MM.1S (cell line): Measurements from ENCODE around the gene ANXA8.

Experiments
- DNase-seq: peaks from one replicate; pipeline ENCODE4 v3.0.0-alpha.2; 2015
- H2AFZ ChIP-seq: fragments of 300-600 bp; sonication (generic); 2 replicates; pipeline ENCODE4 v1.6.0; 2016; ENCODE audit warnings: antibody characterized with exemption, low read length
- H3F3A ChIP-seq: fragments of 300-600 bp; sonication (generic); 2 replicates; pipeline ENCODE4 v1.6.1; 2016; ENCODE audit warnings: mild to moderate bottlenecking, antibody characterized with exemption, low read length, moderate library complexity, mixed read lengths; ENCODE audit not compliant: insufficient read depth
- H3K27ac ChIP-seq: fragments of 300-600 bp; sonication (generic); 2 replicates; pipeline ENCODE4 v1.5.1; 2016; ENCODE audit warnings: mild to moderate bottlenecking, low read length
- H3K27me3 ChIP-seq: fragments of 300-600 bp; sonication (generic); replicated peaks from 2 replicates; pipeline ENCODE4 v1.6.0; 2016; ENCODE audit warnings: low read length; ENCODE audit not compliant: insufficient read depth
- H3K36me3 ChIP-seq: fragments of 300-600 bp; sonication (generic); replicated peaks from 2 replicates; pipeline ENCODE4 v1.6.1; 2016; ENCODE audit warnings: mild to moderate bottlenecking, low read length, mixed read lengths; ENCODE audit not compliant: insufficient read depth
- H3K4me1 ChIP-seq: fragments of 300-600 bp; sonication (generic); 2 replicates; pipeline ENCODE4 v1.6.1; 2016; ENCODE audit warnings: low read length, mixed read lengths
- H3K4me2 ChIP-seq: fragments of 300-600 bp; sonication (generic); 2 replicates; pipeline ENCODE4 v1.6.0; 2016; ENCODE audit warnings: low read depth, low read length
- H3K4me3 ChIP-seq: fragments of 300-600 bp; sonication (generic); 2 replicates; pipeline ENCODE4 v1.5.1; 2016; ENCODE audit warnings: low read length, mixed read lengths
- H3K79me2 ChIP-seq: fragments of 300-600 bp; sonication (generic); 2 replicates; pipeline ENCODE4 v1.6.1; 2016; ENCODE audit warnings: mixed run types, low read length, mixed read lengths
- H3K9ac ChIP-seq: fragments of 300-600 bp; sonication (generic); 2 replicates; pipeline ENCODE4 v1.6.1; 2016; ENCODE audit warnings: low read length, mixed read lengths
- H3K9me2 ChIP-seq: fragments of 300-600 bp; sonication (generic); replicated peaks from 2 replicates; pipeline ENCODE4 v1.6.1; 2016; ENCODE audit warnings: mild to moderate bottlenecking, low read length, mixed read lengths; ENCODE audit not compliant: insufficient read depth
- H3K9me3 ChIP-seq: fragments of 300-600 bp; sonication (generic); replicated peaks from 2 replicates; pipeline ENCODE4 v1.6.1; 2016; ENCODE audit warnings: mild to moderate bottlenecking, low read length, mixed read lengths; ENCODE audit not compliant: insufficient read depth
- H4K20me1 ChIP-seq: fragments of 300-600 bp; sonication (generic); 2 replicates; pipeline ENCODE4 v1.6.1; 2016; ENCODE audit warnings: mild to moderate bottlenecking, low read length, moderate library complexity, mixed read lengths; ENCODE audit not compliant: insufficient read depth
- EZH2 ChIP-seq: fragments of 300-600 bp; sonication (generic); optimal IDR thresholded peaks from 2 replicates; pipeline ENCODE3; 2017; ENCODE audit warnings: low read depth, mild to moderate bottlenecking, antibody characterized with exemption, low read length, mixed read lengths
- EZH2phosphoT487 ChIP-seq: fragments of 300-600 bp; sonication (generic); IDR thresholded peaks from 2 replicates; pipeline ENCODE4 v1.6.1; 2018; ENCODE audit warnings: antibody characterized with exemption, low read length
- TF ChIP-seq, protein P1 (sequence below): fragments of 300-600 bp; sonication (generic); IDR thresholded peaks from 2 replicates; pipeline ENCODE4 v1.5.1; 2016; ENCODE audit warnings: antibody characterized with exemption, low read length, mixed read lengths

The ANXA8 gene

DNA sequence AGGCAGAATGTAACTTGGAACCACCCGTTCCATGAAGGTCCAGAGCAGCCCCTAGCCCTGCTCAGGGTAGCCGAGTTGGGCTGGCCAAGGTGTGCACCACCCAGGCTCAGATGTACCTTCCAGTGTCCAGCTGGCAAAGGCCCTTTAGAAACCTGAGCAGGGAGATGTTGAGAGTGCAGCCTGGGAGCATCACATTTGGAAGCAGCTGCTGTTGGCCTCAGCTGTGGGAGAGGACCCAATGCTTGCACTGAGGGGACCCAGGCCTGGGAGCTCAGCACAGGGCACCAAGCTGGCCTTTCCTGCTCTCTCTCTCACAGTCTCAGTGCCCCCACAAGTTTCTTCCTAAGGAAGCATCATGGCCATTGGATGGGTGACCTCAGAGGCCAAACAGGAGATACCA is 33.5 kb downstream of the ANXA8 start:
- no peak for TF ChIP-seq EZH2phosphoT487
- TF ChIP-seq, protein P1, sequence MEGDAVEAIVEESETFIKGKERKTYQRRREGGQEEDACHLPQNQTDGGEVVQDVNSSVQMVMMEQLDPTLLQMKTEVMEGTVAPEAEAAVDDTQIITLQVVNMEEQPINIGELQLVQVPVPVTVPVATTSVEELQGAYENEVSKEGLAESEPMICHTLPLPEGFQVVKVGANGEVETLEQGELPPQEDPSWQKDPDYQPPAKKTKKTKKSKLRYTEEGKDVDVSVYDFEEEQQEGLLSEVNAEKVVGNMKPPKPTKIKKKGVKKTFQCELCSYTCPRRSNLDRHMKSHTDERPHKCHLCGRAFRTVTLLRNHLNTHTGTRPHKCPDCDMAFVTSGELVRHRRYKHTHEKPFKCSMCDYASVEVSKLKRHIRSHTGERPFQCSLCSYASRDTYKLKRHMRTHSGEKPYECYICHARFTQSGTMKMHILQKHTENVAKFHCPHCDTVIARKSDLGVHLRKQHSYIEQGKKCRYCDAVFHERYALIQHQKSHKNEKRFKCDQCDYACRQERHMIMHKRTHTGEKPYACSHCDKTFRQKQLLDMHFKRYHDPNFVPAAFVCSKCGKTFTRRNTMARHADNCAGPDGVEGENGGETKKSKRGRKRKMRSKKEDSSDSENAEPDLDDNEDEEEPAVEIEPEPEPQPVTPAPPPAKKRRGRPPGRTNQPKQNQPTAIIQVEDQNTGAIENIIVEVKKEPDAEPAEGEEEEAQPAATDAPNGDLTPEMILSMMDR: no peak
- TF ChIP-seq EZH2: no peak
- Histone ChIP-seq H3K27me3 (peaks cover 24% of the 10 kb centered on the region), H3K79me2 (no peaks in the 10 kb centered on the region)

DNA sequence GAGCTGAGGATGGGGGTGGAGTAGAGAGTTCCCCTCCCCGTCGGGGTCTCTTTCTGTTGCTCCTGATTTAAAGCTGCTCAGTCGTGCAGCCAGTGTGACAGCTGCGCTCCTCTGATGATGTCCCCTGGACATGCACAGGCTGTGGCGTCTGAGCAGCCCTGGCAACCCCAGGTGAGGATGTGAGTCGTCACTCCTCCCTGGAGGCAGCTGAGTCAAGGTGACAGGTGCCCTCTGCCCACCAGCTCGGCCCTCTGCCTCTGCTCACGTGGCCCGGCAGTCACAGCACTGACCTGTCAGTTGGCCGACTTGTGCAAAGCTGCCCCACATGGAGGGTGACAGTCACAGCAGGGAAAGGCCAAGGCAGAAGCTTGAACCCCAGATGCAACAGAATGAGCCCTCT is 33.9 kb downstream of the ANXA8 start:
- H3K36me3 ChIP-seq: no peaks in the 10 kb centered on the region
- H4K20me1 ChIP-seq: no peaks in the 10 kb centered on the region
- peaks cover 24% of the 10 kb centered on the region for H3K27me3 ChIP-seq
- H3K27ac ChIP-seq: no peak overlapping the region
- H3K4me1 ChIP-seq: no peaks in the 10 kb centered on the region
- H3K9ac ChIP-seq: no peak overlapping the region
- H3K9me3 ChIP-seq: no peaks in the 10 kb centered on the region
- no peaks in the 10 kb centered on the region for H3K9me2 ChIP-seq
- H2AFZ ChIP-seq: no peak overlapping the region
- H3F3A ChIP-seq: no peaks in the 10 kb centered on the region
- H3K4me2 ChIP-seq: no peak overlapping the region
- H3K79me2 ChIP-seq: no peaks in the 10 kb centered on the region
- TF ChIP-seq EZH2 (no peak), EZH2phosphoT487 (no peak)
- TF ChIP-seq, protein P1: no peak
- no peak for DNase-seq
- H3K4me3 ChIP-seq: no peak overlapping the region

More for the DNA sequence above, 33.5 kb downstream of the ANXA8 start:
- H3K27ac ChIP-seq: no peak overlapping the region
- H3K36me3 ChIP-seq: no peaks in the 10 kb centered on the region
- no peak overlapping the region for H3K4me3 ChIP-seq
- no peaks in the 10 kb centered on the region for H4K20me1 ChIP-seq
- H3K9me2 ChIP-seq: no peaks in the 10 kb centered on the region
- no peaks in the 10 kb centered on the region for H3K9me3 ChIP-seq
- H3K9ac ChIP-seq: no peak overlapping the region
- H2AFZ ChIP-seq: no peak overlapping the region
- H3F3A ChIP-seq: no peaks in the 10 kb centered on the region
- H3K4me2 ChIP-seq: no peak overlapping the region
- no peaks in the 10 kb centered on the region for H3K4me1 ChIP-seq
- DNase-seq: no peak

DNA sequence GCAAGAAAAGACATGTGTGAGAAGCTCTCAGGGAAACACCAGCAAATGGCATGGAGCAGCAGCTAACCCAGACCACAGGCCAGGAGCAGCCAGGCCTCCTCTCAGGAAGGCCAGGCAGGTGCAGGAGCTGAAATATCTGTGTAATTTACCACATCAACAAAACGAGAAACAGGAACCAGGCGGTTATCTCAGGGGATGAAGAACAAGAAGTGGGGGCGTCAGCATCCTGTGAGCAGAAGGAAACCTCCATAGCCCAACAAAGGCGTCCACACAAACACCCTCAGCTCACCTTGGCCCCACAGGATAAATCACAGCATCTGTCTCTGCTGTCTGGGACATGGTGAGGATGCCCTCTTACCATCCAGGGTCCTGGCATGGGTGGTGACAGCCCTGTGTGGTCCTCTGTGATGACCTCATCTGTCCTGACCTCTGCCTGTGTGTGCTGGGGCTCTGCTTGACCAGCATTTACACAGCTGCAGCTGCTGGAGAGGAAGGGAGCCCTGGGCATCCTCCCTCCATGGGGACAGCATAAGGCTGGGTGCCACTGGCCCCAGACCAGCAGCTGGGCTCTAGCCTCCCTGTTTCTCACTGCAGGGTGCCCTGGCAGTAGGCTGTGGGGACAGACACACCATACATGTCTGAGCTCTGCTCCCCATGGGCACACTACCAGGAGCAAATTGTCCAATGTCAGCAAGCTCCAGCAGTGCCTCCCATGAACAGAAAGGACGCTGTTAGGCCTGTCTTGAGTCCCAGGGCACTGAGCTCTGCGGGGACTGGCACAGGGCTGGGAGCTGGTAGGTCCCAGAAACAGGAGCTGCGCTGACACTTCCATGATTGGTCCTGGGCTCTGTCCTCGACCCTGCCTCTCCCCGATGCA is 34.6 kb downstream of the ANXA8 start:
- Histone ChIP-seq H3K9me3 (no peaks in the 10 kb centered on the region), H3K27me3 (peaks cover 21% of the 10 kb centered on the region), H3K9ac (no peak overlapping the region), H4K20me1 (no peaks in the 10 kb centered on the region), H3K4me1 (no peaks in the 10 kb centered on the region), H3K9me2 (no peaks in the 10 kb centered on the region), H3K27ac (no peak overlapping the region), H3K4me2 (no peak overlapping the region), H2AFZ (no peak overlapping the region), H3K79me2 (no peaks in the 10 kb centered on the region), H3K36me3 (no peaks in the 10 kb centered on the region), H3K4me3 (no peak overlapping the region), H3F3A (no peaks in the 10 kb centered on the region)
- TF ChIP-seq EZH2 (no peak), EZH2phosphoT487 (no peak)
- TF ChIP-seq, protein P1: no peak
- no peak for DNase-seq
